GM21526 (cell line): ENCODE measurements around the gene FAM98A.

Experiments used
- ATAC-seq: cut with Tn5 transposase; IDR thresholded peaks from one replicate; pipeline ENCODE4 v1.9.1; 2021; ENCODE audit warnings: moderate library complexity; ENCODE audit not compliant: unreplicated experiment, low FRiP score

FAM98A gene

DNA sequence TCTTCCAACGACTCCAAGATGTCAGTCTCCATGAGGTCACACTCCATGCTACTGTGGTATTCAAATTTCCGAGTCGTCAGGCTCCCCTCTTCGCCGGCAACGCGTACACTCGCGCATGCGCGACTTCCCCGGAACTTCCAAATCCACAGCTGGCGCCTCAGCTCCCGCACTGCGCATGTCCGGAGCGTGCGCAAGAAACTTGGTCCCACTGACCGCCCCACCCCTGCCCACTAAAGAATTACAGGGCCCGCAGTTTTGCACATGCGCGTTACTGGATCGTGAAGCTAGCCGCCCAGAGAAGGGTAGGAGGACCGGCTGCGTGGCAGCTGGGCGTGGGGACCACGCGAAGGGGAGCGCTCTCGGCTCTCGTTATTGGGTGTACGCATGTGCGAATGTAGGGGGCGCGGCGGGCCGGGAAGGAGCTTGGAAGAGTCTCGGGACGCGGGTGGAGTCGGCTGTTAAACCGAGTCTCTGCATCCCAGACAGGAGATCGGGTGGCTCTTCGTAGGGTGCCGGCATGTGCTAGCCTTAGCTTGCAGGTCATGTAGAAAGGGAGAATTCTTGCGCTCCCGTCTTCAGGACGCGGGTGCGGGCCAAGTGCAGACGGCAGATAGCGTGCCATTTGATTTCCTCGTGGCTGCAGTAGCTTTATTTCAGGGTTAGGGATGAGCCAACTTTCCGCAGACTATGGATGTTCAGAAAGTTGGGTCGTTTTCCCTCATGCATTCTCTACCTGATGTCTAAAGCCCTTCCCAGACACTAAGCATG is at the start of gene FAM98A:
TSS of gene FAM98A (minus strand) at position 125 of the 768 bp plus-strand sequence. CDS start at position 47, 78 bp downstream.
- ATAC-seq: peak; percentile 93

DNA sequence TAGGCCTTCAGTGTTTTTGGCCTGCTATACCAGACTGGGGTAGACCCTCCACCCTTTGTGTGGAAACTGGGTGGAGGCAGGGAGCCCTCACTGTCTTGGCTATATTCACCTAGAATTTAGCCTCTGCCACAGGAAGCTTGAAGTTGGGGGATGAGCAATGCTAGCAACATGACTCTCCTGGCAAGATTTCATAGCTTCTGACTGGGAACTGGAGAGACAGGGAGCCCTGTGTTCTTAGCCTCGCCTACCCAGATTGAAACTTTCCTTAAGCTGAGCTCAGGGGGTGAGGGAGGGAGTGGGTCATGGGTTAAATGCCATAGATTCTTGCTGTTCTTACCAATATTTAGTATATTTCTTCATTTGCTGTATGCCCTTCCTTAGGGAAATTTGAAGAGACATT is 46.8 kb upstream of the FAM98A start:
- no peak for ATAC-seq

DNA sequence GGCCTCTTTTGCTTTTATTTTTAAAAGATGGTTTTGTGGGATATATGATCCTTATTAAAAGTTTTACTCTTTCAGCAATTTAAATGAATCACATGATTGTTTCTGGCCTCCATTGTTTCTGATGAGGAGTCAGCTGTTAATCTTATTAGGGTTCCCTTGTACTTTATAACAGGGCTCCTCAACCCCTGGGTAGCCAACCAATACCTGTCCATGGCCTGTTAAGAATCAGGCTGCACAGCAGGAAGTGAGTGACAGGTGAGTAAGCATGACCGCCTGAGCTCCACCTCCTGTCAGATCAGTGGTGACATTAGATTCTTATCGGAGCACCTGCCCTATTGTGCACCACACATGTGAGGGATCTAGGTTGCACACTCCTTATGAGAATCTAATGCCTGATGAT is 45.1 kb upstream of the FAM98A start:
- ATAC-seq: no peak

- no peak for ATAC-seq
These were observed 36.9 kb upstream of the FAM98A start for GRCh38 chr2:33636001-33636400.

DNA sequence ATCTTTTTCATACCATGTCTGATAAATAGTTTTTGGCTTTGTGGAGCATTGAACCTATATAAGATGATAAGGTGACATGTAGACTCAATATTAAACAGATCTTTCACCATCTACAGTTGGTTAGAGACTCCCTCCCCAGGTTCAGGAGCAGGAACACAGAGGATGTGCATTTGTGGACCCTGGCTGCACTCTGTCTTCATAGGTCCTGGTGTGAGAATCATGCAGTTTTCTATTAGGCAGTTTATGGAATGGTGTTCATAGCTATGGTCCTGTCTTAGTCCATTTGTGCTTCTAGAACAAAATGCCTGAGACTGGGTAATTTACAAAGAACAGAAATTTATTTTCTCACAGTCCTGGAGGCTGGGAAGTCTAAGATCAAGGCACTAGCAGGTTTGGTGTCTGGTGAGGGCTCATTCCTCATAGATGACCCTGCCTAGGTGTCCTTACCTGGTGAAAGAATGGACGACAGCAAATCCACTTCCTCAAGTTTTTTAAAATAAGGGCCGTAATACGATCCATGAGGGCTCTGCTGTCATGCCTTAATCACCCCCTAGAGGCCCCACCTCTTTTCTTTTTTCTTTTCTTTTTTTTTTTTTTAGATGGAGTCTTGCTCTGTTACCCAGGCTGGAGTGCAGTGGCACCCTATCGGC is 35.3 kb upstream of the FAM98A start:
- ATAC-seq: no peak

DNA sequence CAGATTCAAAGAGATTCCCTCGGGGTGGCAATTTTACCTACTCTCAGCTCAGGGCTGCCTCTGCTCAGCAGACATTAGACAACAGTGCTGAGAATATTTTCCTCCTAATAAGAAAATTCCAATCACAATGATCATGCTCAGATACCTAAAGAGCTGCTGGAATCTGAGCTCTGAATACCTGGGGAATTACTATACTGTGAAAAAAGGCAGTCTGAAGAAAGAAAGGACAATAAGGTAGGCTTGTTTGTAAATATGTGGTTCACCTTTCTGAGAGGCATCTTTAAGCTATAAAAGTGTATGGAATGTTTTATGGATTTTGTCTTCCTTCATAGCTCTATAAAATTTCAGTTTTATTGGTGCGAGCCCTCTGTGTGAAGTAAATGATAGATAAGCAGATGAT is 34.2 kb upstream of the FAM98A start:
- ATAC-seq: no peak

DNA sequence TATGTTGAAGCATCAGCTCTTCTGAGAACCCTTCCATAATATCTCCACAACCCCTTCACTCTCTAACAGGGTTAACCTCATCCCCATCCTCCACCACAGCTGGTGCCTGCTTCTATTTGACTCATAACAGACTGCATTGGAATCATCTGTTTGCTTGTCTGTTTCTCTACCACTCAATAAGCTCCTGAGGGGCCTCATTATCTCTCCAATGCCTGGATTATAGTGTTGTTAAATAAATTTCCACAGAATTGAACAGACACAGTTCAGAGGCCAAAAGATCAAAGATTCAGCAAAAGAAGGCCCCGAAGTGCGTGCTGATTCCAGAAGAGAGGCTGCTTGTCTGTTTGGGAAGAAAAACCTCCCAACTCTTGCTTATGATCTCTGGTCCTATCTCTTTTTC is 33.7 kb upstream of the FAM98A start:
- ATAC-seq: no peak

- no peak for ATAC-seq
These were observed 29.1 kb upstream of the FAM98A start for GRCh38 chr2:33628031-33628827.

- no peak for ATAC-seq
These were observed 19.9 kb upstream of the FAM98A start for GRCh38 chr2:33619028-33619427.

DNA sequence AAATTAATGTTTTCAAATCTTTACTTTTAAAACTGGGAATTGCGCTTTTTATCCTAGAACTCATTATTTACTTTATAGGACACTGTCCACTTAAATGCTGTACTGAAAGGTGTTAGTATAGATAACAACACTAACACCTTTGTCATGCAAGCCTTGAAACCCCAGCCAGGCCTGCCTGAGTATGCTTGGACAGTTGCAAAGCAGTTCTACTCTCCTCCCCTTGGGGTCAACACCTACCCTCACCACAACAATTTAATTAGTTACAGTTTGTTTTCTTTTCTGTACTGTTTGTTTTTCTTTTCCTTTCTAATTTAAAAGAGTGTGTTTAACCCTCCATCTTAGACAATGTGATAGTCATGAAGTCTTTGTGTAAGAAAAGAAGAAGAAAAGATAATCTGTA is 18.9 kb upstream of the FAM98A start:
- no peak for ATAC-seq

- ATAC-seq: no peak
These were observed 18.3 kb upstream of the FAM98A start for GRCh38 chr2:33617401-33617800.

DNA sequence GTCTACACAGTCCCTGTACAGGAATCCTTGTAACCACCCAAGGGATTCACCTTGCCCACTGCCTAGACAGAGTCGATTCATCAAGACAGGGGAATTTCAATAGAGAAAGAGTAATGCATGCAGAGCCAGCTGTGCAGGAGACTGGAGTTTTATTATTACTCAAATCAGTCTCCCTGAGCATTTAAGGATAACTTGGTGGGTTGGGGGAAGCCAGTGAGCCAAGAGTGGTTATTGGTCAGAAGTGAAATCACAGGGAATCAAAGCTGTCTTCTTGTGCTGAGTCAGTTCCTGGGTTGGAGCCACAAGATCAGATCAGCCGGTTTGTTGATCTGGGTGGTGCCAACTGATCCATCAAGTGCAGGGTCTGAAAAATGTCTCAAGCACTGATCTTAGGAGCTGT is 17.8 kb upstream of the FAM98A start:
- no peak for ATAC-seq

GRCh38 chr2:33614190-33614589 is 15.1 kb upstream of the FAM98A start:
- ATAC-seq: no peak

DNA sequence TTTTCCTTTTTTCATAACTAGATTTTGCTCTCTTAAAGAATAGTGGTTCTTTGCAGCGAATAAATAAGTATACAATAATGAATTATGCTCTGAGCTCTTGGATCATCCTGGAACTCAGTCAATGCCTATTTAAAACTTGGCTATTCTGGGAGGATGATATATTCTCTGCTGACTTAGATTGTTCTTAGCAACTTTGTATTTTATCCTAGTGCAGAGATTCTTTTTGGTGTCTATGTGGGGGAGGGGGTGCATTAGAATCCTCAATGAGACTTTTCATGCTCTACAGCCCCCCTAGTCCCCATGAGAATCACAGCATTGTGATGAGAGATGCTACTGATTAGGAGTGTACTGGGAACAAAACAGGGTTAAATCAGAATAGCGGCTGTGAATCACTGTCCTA is 8.8 kb upstream of the FAM98A start:
- ATAC-seq: no peak

DNA sequence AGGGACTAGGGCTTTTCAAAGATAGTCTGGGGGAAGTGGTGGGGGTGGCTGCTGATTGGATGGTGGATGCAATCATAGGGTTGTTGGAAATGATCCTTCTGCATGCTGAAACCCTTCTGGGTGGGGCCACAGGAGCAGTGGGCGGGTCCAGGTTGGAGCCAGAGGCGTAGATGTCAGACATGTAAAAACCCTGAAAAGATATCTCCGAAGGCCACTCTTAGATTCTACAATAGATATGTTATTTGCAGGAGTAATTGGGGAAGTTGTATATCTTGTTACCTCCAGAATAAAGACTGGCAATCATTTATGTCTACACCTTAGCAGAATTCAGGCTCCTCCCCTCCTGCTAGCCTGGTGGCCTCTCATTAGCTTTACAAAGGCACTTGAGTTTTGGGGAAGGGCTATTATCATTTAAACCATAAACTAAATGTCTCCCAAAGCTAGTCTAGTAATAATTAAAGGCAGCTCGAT is 8.2 kb upstream of the FAM98A start:
- no peak for ATAC-seq

GRCh38 chr2:33606622-33607021 is 7.5 kb upstream of the FAM98A start:
- no peak for ATAC-seq

- no peak for ATAC-seq
These were observed 7.0 kb upstream of the FAM98A start for GRCh38 chr2:33606100-33606499.

DNA sequence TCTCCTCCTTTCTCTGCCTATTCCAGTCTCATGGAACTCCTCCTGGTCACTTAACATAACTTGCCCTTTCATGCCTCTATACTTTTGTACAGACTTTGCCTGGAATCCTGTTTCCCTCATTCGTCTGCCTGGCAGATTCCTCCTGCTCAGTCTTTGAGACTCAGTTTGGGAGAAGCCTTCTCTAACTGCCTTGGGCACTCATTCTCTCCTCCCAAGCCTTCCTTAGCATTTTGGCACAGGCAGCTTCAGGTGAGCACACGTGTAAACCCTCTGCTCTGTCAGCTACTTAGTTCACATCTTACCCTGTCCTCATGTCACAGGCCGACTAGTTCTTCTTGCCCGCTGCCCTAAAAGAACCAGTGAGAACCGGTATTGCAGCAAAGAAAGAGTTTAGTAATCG is 6.0 kb upstream of the FAM98A start:
- no peak for ATAC-seq

DNA sequence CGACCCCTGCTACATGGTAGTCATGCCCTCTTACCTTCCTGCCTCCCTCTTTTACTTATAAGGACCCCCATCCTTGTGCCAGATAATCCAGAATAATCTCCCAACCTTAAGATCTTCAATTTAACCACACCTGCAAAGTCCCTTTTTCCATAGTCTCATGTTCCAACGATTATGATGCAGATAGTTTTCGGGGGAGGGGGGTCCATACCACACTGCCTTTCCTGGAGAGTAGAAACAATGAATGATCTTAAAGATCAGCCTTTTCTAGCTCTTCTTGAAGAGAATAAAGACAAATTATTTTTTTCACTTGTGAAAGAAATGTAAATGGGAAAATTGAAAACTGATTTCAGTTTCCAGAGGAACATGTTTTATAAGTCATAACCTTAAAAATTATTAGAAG is 4.3 kb upstream of the FAM98A start:
- no peak for ATAC-seq

DNA sequence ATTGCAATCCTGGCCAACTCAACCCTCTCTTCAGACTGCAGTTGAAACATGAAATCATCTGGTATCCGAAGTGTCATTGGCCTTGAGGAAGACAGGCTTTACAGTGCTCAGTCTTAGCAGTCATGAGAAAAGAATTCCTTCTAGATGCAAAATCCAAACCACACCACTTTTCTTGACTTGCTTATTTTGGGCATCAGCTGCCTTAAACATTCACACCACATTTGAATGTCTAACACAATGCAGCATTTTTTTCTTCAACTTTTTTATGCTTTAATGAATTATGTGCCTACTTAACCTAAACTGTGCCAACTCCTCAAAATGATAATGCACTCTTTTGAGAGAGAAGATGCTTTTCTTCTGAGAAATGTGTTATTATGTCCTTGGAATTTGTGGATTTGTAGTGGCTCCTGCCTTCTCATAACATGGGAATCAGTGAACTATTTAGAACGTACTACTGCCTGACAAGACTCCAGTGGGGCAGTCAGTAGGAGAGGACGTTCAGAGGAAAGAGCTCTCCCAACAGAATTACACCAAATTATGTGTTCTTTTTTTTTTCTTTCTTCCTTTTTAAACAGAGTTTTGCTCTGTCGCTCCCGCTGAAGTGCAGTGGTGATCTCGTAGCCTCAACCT is 3.2 kb upstream of the FAM98A start:
- ATAC-seq: no peak

- ATAC-seq: no peak
These were observed 769 bp upstream of the FAM98A start for GRCh38 chr2:33599943-33600192.
